H1 (cell line): ENCODE measurements around the gene ACSL3. TPM values are rescaled to one million over a fixed set of nuclear protein-coding genes. Genes with fewer than 3 reads are reported as not detected.

ENCODE experiments used
- CTCF ChIA-PET: fragments of 300-600 bp; sonication (Branson Sonifier 250); formaldehyde crosslinking; loops from one replicate; lab custom pipeline; 2021; ENCODE audit not compliant: partially characterized antibody; lab: Charles Lee
- POLR2A ChIA-PET: fragments of 300-600 bp; sonication (Branson Sonifier 250); formaldehyde crosslinking; loops from one replicate; lab custom pipeline; 2021; ENCODE audit warnings: inconsistent platforms; ENCODE audit not compliant: partially characterized antibody; lab: Charles Lee
- DNase-seq, 2 experiments: peaks; one replicate each; pipeline versions ENCODE4 v3.0.0 to v3.0.0-alpha.2; 2010 to 2022; ENCODE audit warnings: low spot score in 2 of 2, low read depth in 1 of 2, mixed read lengths in 1 of 2
- FAIRE-seq: peaks from 2 replicates; lab custom pipeline; 2011; peaks lifted over from hg19 to GRCh38; lab: Jason Lieb, UNC
- H2AFZ ChIP-seq: 2 replicates; pipeline ENCODE4 v1.8.1; 2012; ENCODE audit warnings: low read length, inconsistent platforms
- H2AK5ac ChIP-seq: 2 replicates; pipeline ENCODE4 v1.6.1; 2013; ENCODE audit warnings: low read depth, low read length
- H2BK120ac ChIP-seq: replicated peaks from 2 replicates; pipeline ENCODE3; 2013; ENCODE audit warnings: low read depth, low read length, inconsistent platforms
- H2BK12ac ChIP-seq: 2 replicates; pipeline ENCODE4 v1.6.1; 2013; ENCODE audit warnings: low read depth, low read length
- H2BK15ac ChIP-seq: 2 replicates; pipeline ENCODE4 v1.6.1; 2013; ENCODE audit warnings: low read length
- H2BK20ac ChIP-seq: 2 replicates; pipeline ENCODE4 v1.6.1; 2013; ENCODE audit warnings: low read length
- H2BK5ac ChIP-seq: 2 replicates; pipeline ENCODE4 v1.6.1; 2013; ENCODE audit warnings: low read depth, low read length
- H3K14ac ChIP-seq: 2 replicates; pipeline ENCODE4 v1.6.1; 2013; ENCODE audit warnings: inconsistent platforms; ENCODE audit not compliant: insufficient read length
- H3K18ac ChIP-seq: 2 replicates; pipeline ENCODE4 v1.6.1; 2013; ENCODE audit warnings: low read length; ENCODE audit errors: extremely low read depth
- H3K23ac ChIP-seq: 2 replicates; pipeline ENCODE4 v1.6.1; 2013; ENCODE audit warnings: inconsistent platforms; ENCODE audit not compliant: insufficient read length
- H3K23me2 ChIP-seq: 2 replicates; pipeline ENCODE4 v1.6.1; 2013; ENCODE audit warnings: low read depth, low read length
- H3K27ac ChIP-seq: 2 replicates; pipeline ENCODE4 v1.6.1; 2011; ENCODE audit warnings: low read depth, low read length, inconsistent platforms
- H3K27me3 ChIP-seq, 4 experiments: replicated peaks in 1 of 4; 1 replicate in 1 of 4; 2 replicates in 3 of 4; pipeline versions ENCODE4 v1.6.1 to v1.8.1; 2011 to 2013; ENCODE audit warnings: low read length in 3 of 4, mild to moderate bottlenecking in 3 of 4, inconsistent platforms in 2 of 4, mixed read lengths in 2 of 4, moderate library complexity in 1 of 4; ENCODE audit not compliant: control insufficient read depth in 3 of 4, insufficient read depth in 3 of 4; ENCODE audit errors: extremely low read depth in 1 of 4
- H3K36me3 ChIP-seq, 4 experiments: 2 replicates each; pipeline versions ENCODE4 v1.6.1 to v1.8.1; 2011 to 2013; ENCODE audit warnings: mild to moderate bottlenecking in 4 of 4, low read length in 3 of 4, moderate library complexity in 2 of 4, control low read depth in 1 of 4, inconsistent platforms in 1 of 4; ENCODE audit not compliant: insufficient read depth in 4 of 4, control insufficient read depth in 2 of 4
- H3K4ac ChIP-seq: replicated peaks from 2 replicates; pipeline ENCODE3; 2013; ENCODE audit warnings: low read length, low read depth, mixed read lengths, inconsistent platforms; ENCODE audit not compliant: insufficient read length
- H3K4me1 ChIP-seq, 4 experiments: replicated peaks in 1 of 4; 1 replicate in 1 of 4; 2 replicates in 3 of 4; pipeline versions ENCODE4 v1.6.1 to v1.8.1; 2011 to 2013; ENCODE audit warnings: low read length in 3 of 4, inconsistent platforms in 2 of 4, mixed read lengths in 1 of 4; ENCODE audit not compliant: insufficient read depth in 4 of 4, control insufficient read depth in 3 of 4
- H3K4me2 ChIP-seq, 2 experiments: 2 replicates each; pipeline versions ENCODE4 v1.6.1 to v1.8.1; 2011 to 2013; ENCODE audit warnings: low read depth in 2 of 2, low read length in 2 of 2, control low read depth in 1 of 2, inconsistent platforms in 1 of 2, mild to moderate bottlenecking in 1 of 2; ENCODE audit not compliant: insufficient read depth in 1 of 2
- H3K4me3 ChIP-seq, 4 experiments: fragments of 200-600, 300-600 bp in 1 of 4; sonication (generic), shearing (Covaris generic), sonication (Bioruptor Twin) in 1 of 4; 2 replicates each; pipeline versions ENCODE4 v1.5.1 to v1.8.1; 2011 to 2016; ENCODE audit warnings: low read length in 4 of 4, low read depth in 3 of 4, control low read depth in 2 of 4, inconsistent platforms in 2 of 4, mild to moderate bottlenecking in 2 of 4, mixed read lengths in 1 of 4, moderate library complexity in 1 of 4; ENCODE audit not compliant: insufficient read depth in 2 of 4; ENCODE audit errors: extremely low read depth in 1 of 4
- H3K56ac ChIP-seq: replicated peaks from 2 replicates; pipeline ENCODE3; 2013; ENCODE audit warnings: low read depth, mild to moderate bottlenecking, mixed read lengths, low read length, inconsistent platforms; ENCODE audit not compliant: insufficient read length
- H3K79me1 ChIP-seq: 2 replicates; pipeline ENCODE4 v1.6.1; 2013; ENCODE audit warnings: low read depth, low read length, control low read depth
- H3K79me2 ChIP-seq, 2 experiments: 2 replicates each; pipeline versions ENCODE4 v1.6.1 to v1.8.1; 2012 to 2013; ENCODE audit warnings: low read length in 2 of 2, mild to moderate bottlenecking in 2 of 2, inconsistent platforms in 1 of 2; ENCODE audit not compliant: insufficient read depth in 2 of 2, control insufficient read depth in 1 of 2
- H3K9ac ChIP-seq, 4 experiments: replicated peaks in 1 of 4; 1 replicate in 1 of 4; 2 replicates in 3 of 4; pipeline versions ENCODE4 v1.6.1 to v1.8.1; 2011 to 2013; ENCODE audit warnings: low read depth in 3 of 4, low read length in 3 of 4, control low read depth in 2 of 4, mild to moderate bottlenecking in 2 of 4, moderate library complexity in 2 of 4, inconsistent platforms in 1 of 4; ENCODE audit errors: extremely low read depth in 1 of 4
- H3K9me3 ChIP-seq, 2 experiments: 2 replicates each; pipeline versions ENCODE4 v1.6.1 to v1.8.1; 2012 to 2013; ENCODE audit warnings: mild to moderate bottlenecking in 2 of 2, moderate library complexity in 2 of 2, control low read depth in 1 of 2, inconsistent platforms in 1 of 2, low read depth in 1 of 2, low read length in 1 of 2, mixed read lengths in 1 of 2; ENCODE audit not compliant: insufficient read depth in 2 of 2
- H4K20me1 ChIP-seq, 2 experiments: replicated peaks in 1 of 2; 2 replicates each; pipeline versions ENCODE3 to v1.8.1; 2011 to 2013; ENCODE audit warnings: inconsistent platforms in 2 of 2, low read length in 2 of 2, mild to moderate bottlenecking in 1 of 2; ENCODE audit not compliant: insufficient read depth in 2 of 2, control insufficient read depth in 1 of 2
- H4K5ac ChIP-seq: 2 replicates; pipeline ENCODE4 v1.6.1; 2013; ENCODE audit warnings: low read length, low read depth, mixed read lengths, inconsistent platforms; ENCODE audit not compliant: insufficient read length
- H4K8ac ChIP-seq: 2 replicates; pipeline ENCODE4 v1.8.0; 2013; ENCODE audit warnings: mild to moderate bottlenecking, moderate library complexity, low read length, inconsistent platforms; ENCODE audit not compliant: insufficient read depth; ENCODE audit errors: extremely low read depth
- H4K91ac ChIP-seq: replicated peaks from 2 replicates; pipeline ENCODE3; 2013; ENCODE audit warnings: low read length, mixed read lengths, inconsistent platforms; ENCODE audit not compliant: insufficient read length
- CBX5 ChIP-seq: fragments of 300-800, 300-1000 bp; sonication (generic); IDR thresholded peaks from 2 replicates; pipeline ENCODE4 v1.7.1; 2016; ENCODE audit warnings: antibody characterized with exemption, low read length, low read depth
- CHD2 ChIP-seq: IDR thresholded peaks from 2 replicates; pipeline ENCODE4 v1.6.1; 2012; ENCODE audit warnings: low read length, improper control_type of control experiment
- CREB1 ChIP-seq: IDR thresholded peaks from 2 replicates; pipeline ENCODE4 v1.6.1; 2012; ENCODE audit warnings: inconsistent platforms
- CTBP2 ChIP-seq: IDR thresholded peaks from 2 replicates; pipeline ENCODE4 v1.7.0; 2011; ENCODE audit warnings: borderline replicate concordance, mild to moderate bottlenecking, moderate library complexity, mixed read lengths, low read length; ENCODE audit not compliant: insufficient read depth, insufficient read length
- E2F6 ChIP-seq: IDR thresholded peaks from 2 replicates; pipeline ENCODE4 v1.6.1; 2012; ENCODE audit warnings: inconsistent platforms
- MAFK ChIP-seq: IDR thresholded peaks from 2 replicates; pipeline ENCODE4 v1.6.1; 2012; ENCODE audit warnings: low read depth, mild to moderate bottlenecking, improper control_type of control experiment, low read length
- NRF1 ChIP-seq: IDR thresholded peaks from 2 replicates; pipeline ENCODE4 v1.6.1; 2011; ENCODE audit warnings: mild to moderate bottlenecking, low read depth, low read length, improper control_type of control experiment
- POU5F1 ChIP-seq: IDR thresholded peaks from 2 replicates; pipeline ENCODE4 v1.6.1; 2011; ENCODE audit warnings: low read depth, mild to moderate bottlenecking, low read length, moderate library complexity
- RBBP5 ChIP-seq: IDR thresholded peaks from 2 replicates; pipeline ENCODE4 v1.7.1; 2012; ENCODE audit warnings: low read depth, mild to moderate bottlenecking, inconsistent platforms, low read length, moderate library complexity, borderline replicate concordance
- SP1 ChIP-seq: IDR thresholded peaks from 2 replicates; pipeline ENCODE4 v1.6.1; 2011; ENCODE audit warnings: low read depth, low read length
- WGBS, 2 experiments: shearing (Covaris generic) in 1 of 2; methylation state at CpG; one replicate each; pipeline versions ENCODE4 v1.1.6 to v1.1.7; 2013 to 2015; ENCODE audit warnings: low lambda C conversion rate in 2 of 2, mixed read lengths in 2 of 2, inconsistent platforms in 1 of 2, low coverage in 1 of 2, missing lambda C conversion rate in 1 of 2; ENCODE audit not compliant: insufficient replicate concordance in 2 of 2, insufficient coverage in 1 of 2, insufficient read length in 1 of 2; ENCODE audit errors: extremely low coverage in 1 of 2, missing lambda C conversion rate in 1 of 2; 5-methylcytosine and 5-hydroxymethylcytosine counted together
- polyA plus RNA-seq, 7 experiments: library from polyadenylated mRNA; depleted of rRNA in 3 of 7; stranded (reverse) in 5 of 7; unstranded in 2 of 7; fragments of >200 nt in 5 of 7; fragments of 200-250 nt in 2 of 7; gene quantifications; 1 replicate in 5 of 7; 2 replicates in 1 of 7; 4 replicates in 1 of 7; pipeline versions ENCODE4 v1.2.1 to v1.2.3, GENCODE V29; 2011 to 2013; ENCODE audit warnings: missing spikeins in 2 of 7, mixed read lengths in 2 of 7
- total RNA-seq: library from RNA; stranded (reverse); fragmentation: NEBNext Ultra II Directional; extraction: Animal tissue kit (Norgen Biotek cat#: 25700); gene quantifications from 2 replicates; pipeline ENCODE4 v1.2.1, GENCODE V29; 2021

The ACSL3 gene
- total and polyA plus RNA-seq, 2 of the 8 experiments (the other 6 are each of a cell fraction or from before 2014, with no cell fraction given) = 37.5 to 98.1 TPM

DNA sequence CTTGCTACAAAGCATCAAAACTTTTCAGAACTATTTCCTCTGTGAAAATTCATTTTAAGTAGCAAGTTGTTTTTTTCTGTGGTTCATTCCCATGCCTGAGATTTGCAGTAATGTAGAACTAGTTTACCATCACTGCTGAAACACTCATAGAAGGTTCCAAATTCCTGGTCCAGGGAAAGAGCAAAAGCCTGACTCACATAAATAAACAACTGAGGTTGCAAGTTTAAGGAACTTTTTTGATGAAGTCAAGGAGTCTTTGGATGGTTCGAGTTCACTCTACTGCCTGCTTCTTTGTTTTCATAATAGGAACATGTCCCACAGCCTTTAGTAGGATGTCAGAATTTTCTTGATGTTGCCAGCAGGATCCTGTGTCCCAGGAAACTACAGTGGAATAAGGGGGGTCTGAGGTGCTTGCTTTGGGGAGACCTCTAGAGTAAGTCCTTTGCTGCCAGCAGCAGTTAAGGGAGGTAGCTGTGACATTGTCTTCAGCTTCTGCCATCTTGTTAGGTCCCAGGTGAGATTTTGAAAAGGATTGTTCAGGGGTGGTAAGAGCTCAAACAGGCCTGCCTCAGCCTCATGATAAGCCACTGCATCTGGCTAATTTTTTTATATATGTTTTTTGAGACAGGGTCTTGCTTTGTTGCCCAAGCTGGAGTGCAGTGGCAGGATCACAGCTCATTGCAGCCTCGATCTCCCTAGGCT lies 43.9 kb downstream of the ACSL3 start:
- DNase-seq (no peak), FAIRE-seq (no peak)
- H4K20me1 ChIP-seq = peaks cover 0 to 11% of the 10 kb centered on the region in 2 experiments
- no peak overlapping the region for H3K14ac ChIP-seq
- ChIA-PET CTCF (interaction anchor here (0.6 to 6.5 kb wide), 11 partner anchors 11 to 365 kb away, joined by 3 to 79 read pairs (median 4); no protein-coding TSS in a partner anchor), POLR2A (interaction anchor here (1.0 kb wide), 1 partner anchor 28 kb away, joined by 3 read pairs; no protein-coding TSS in a partner anchor)
- H3K4me1 ChIP-seq = peaks cover 3 to 26% (median 17%) of the 10 kb centered on the region in 4 experiments; a peak in 5 of 7 replicates
- H3K9ac ChIP-seq = no peak overlapping the region
- H3K18ac ChIP-seq = no peak overlapping the region
- H2AFZ ChIP-seq = no peak overlapping the region
- H3K79me1 ChIP-seq = peaks cover 2% of the 10 kb centered on the region
- no peak overlapping the region for H2BK12ac ChIP-seq
- H2BK120ac ChIP-seq = no peak overlapping the region
- no peak overlapping the region for H3K4me3 ChIP-seq
- H3K56ac ChIP-seq = no peak overlapping the region
- no peak overlapping the region for H4K5ac ChIP-seq
- H2AK5ac ChIP-seq = no peak overlapping the region
- H3K4me2 ChIP-seq = no peak overlapping the region
- H4K8ac ChIP-seq = no peak overlapping the region
- no peaks in the 10 kb centered on the region for H3K27me3 ChIP-seq
- H2BK20ac ChIP-seq = no peak overlapping the region
- H4K91ac ChIP-seq = no peak overlapping the region
- peaks cover 0 to 8% (median 3%) of the 10 kb centered on the region in 4 experiments; a peak in 6 of 8 replicates for H3K36me3 ChIP-seq
- H3K27ac ChIP-seq = no peak overlapping the region
- no peak overlapping the region for H3K4ac ChIP-seq
- no peak overlapping the region for H2BK15ac ChIP-seq
- H3K79me2 ChIP-seq = peaks cover 9 to 93% of the 10 kb centered on the region in 2 experiments
- no peaks in the 10 kb centered on the region for H3K9me3 ChIP-seq
- 88% methylated on average over 2 of the region's 2 CpGs; no CpG with 5 or more reads in 1 of the 2 experiments for WGBS, 2 experiments
- no peak overlapping the region for H2BK5ac ChIP-seq
- H3K23ac ChIP-seq = no peak overlapping the region
- no peaks in the 10 kb centered on the region for H3K23me2 ChIP-seq
- no peak for TF ChIP-seq CBX5
- no peak for TF ChIP-seq E2F6
- no peak for TF ChIP-seq RBBP5
- no peak for TF ChIP-seq CHD2
- TF ChIP-seq CREB1 = no peak
- TF ChIP-seq SP1 = no peak
- no peak for TF ChIP-seq POU5F1
- no peak for TF ChIP-seq NRF1
- TF ChIP-seq MAFK = no peak
- no peak for TF ChIP-seq CTBP2
